HG02571 (cell line): Measurements from ENCODE around the gene VPS8.

ENCODE experiments used
- ATAC-seq: cut with Tn5 transposase; IDR thresholded peaks from one replicate; pipeline ENCODE4 v1.9.1; 2021; ENCODE audit warnings: mild to moderate bottlenecking, moderate library complexity; ENCODE audit not compliant: unreplicated experiment

Gene VPS8

GRCh38 chr3:185046603-185047002 lies 234.6 kb downstream of the VPS8 start:
- ATAC-seq: no peak

- ATAC-seq: no peak
These were observed 237.7 kb downstream of the VPS8 start for GRCh38 chr3:185049710-185050109.

- no peak for ATAC-seq
These were observed 239.8 kb downstream of the VPS8 start for GRCh38 chr3:185051801-185052200.

- no peak for ATAC-seq
These were observed 240.7 kb downstream of the VPS8 start for GRCh38 chr3:185052631-185053030.

GRCh38 chr3:185056908-185057307 lies 244.9 kb downstream of the VPS8 start:
- ATAC-seq: no peak

- ATAC-seq: no peak
These were observed 245.9 kb downstream of the VPS8 start for GRCh38 chr3:185057829-185058228.

- no peak for ATAC-seq
These were observed 246.8 kb downstream of the VPS8 start for GRCh38 chr3:185058796-185059195.

- ATAC-seq: no peak
These were observed 247.8 kb downstream of the VPS8 start for GRCh38 chr3:185059766-185060165.

GRCh38 chr3:185060655-185061054 lies 248.7 kb downstream of the VPS8 start:
- no peak for ATAC-seq

- ATAC-seq: no peak
These were observed 250.2 kb downstream of the VPS8 start for GRCh38 chr3:185062191-185062590.

- ATAC-seq: no peak
These were observed 251.5 kb downstream of the VPS8 start for GRCh38 chr3:185063431-185063830.

- ATAC-seq: no peak
These were observed 253.1 kb downstream of the VPS8 start for GRCh38 chr3:185065059-185065458.

GRCh38 chr3:185066251-185066650 lies 254.3 kb downstream of the VPS8 start:
- ATAC-seq: no peak

GRCh38 chr3:185067173-185067572 lies 255.2 kb downstream of the VPS8 start:
- ATAC-seq: no peak

GRCh38 chr3:185069037-185070030 lies 257.4 kb downstream of the VPS8 start:
- no peak for ATAC-seq

- no peak for ATAC-seq
These were observed 258.7 kb downstream of the VPS8 start for GRCh38 chr3:185070491-185071286.

GRCh38 chr3:185071287-185071800 lies 259.4 kb downstream of the VPS8 start:
- ATAC-seq: no peak

GRCh38 chr3:185075547-185075946 lies 263.6 kb downstream of the VPS8 start:
- no peak for ATAC-seq

GRCh38 chr3:185076219-185076618 lies 264.3 kb downstream of the VPS8 start:
- ATAC-seq: no peak

- ATAC-seq: no peak
These were observed 267.7 kb downstream of the VPS8 start for GRCh38 chr3:185079625-185080024.

- ATAC-seq: no peak
These were observed 269.6 kb downstream of the VPS8 start for GRCh38 chr3:185081521-185081920.

- no peak for ATAC-seq
These were observed 270.2 kb downstream of the VPS8 start for GRCh38 chr3:185082149-185082548.
